HG02610 (cell line): ENCODE results near the gene TEAD2.

Experiments
- ATAC-seq: cut with Tn5 transposase; IDR thresholded peaks from one replicate; pipeline ENCODE4 v1.9.1; 2021; ENCODE audit warnings: mild to moderate bottlenecking, moderate library complexity; ENCODE audit not compliant: unreplicated experiment

TEAD2 gene

GRCh38 chr19:49362048-49362928, at the start of gene TEAD2:
Gene TEAD2 (minus strand): TSS chr19:49362416. CDS start chr19:49360075, 2,341 bp downstream.
- no peak for ATAC-seq

GRCh38 chr19:49411681-49412326, 49.6 kb upstream of the TEAD2 start:
- no peak for ATAC-seq

DNA sequence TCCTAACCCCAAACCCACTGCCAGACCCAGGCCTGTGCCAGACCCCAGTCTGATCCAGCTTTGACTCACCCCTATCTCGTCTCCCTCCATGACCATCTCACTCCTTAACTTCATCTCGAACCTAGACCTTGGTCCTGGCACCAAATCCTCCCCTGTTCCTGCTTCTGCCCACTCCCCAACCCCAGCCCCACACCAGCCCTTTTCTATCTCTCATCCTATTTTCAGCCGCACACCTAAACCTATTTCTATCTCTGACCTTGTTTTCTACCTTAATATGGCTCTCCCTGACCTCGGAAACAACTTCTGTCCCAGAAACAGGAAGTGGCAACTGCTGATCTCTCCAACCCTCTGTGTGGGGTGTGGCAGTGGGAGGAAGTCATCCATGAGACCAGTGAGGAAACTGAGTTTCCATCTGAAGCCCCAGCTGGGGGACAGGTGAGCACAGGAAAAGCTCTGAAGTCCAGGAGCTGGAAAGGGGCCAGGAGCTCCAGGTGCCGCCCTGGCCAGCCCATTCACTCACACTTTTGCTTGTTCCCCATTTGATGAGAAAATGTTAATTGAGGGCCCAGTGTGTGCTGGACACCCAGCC, 47.3 kb upstream of the TEAD2 start:
- no peak for ATAC-seq

DNA sequence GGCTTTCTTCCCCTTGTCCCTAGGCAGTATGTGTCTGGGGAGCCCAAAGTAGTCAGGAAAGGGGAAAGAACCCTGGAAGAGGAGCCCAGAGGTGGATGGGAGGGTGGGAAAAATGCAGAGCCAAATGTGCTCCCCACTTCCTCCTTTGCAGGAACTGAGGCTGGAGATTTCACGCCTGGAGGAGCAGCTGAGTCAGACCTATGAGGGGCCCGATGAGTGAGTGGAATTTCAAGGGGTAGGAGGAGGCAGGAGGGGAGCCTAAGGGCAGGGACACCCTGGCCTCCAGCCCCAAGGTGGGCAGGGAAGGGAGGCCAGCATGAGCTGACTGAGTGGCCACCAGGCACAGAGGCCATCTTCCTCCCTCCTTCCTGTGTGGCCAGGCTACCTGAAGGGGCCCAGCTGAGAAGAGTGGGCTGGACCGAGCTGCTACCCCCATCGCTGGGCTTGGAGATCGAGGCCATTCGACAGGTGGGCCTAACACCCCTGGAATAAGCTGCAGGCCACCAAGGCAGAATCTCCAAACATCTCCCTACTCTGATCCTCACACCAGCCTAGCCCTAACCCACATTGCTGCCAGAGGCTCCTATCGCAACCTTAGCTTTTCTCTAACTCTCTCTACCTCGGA, 46.7 kb upstream of the TEAD2 start:
- no peak for ATAC-seq

GRCh38 chr19:49407482-49408015, 45.3 kb upstream of the TEAD2 start:
- no peak for ATAC-seq

GRCh38 chr19:49407079-49407478, 44.9 kb upstream of the TEAD2 start:
- ATAC-seq = no peak

GRCh38 chr19:49403404-49404187, 41.4 kb upstream of the TEAD2 start:
- ATAC-seq = no peak

- ATAC-seq = no peak
Observed at GRCh38 chr19:49400029-49400428, 37.8 kb upstream of the TEAD2 start.

DNA sequence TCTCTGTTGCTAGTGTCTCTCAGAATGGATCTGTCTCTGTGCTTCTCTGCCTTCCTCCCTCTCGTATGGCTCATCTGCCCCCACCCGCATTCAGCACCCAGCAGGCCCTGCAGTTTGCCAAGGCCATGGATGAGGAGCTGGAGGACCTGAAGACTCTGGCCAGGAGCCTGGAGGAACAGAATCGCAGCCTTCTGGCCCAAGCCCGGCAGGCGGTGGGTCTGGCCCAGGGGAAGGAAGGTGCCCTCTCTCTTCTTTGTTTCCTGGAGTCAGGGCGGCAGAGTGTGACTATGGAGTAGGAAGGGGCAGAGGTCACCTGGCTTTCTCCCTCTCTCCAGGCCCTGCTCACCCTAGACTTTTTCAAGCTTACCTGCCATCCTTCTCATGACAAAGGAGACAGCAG, 36.7 kb upstream of the TEAD2 start:
- ATAC-seq = no peak

DNA sequence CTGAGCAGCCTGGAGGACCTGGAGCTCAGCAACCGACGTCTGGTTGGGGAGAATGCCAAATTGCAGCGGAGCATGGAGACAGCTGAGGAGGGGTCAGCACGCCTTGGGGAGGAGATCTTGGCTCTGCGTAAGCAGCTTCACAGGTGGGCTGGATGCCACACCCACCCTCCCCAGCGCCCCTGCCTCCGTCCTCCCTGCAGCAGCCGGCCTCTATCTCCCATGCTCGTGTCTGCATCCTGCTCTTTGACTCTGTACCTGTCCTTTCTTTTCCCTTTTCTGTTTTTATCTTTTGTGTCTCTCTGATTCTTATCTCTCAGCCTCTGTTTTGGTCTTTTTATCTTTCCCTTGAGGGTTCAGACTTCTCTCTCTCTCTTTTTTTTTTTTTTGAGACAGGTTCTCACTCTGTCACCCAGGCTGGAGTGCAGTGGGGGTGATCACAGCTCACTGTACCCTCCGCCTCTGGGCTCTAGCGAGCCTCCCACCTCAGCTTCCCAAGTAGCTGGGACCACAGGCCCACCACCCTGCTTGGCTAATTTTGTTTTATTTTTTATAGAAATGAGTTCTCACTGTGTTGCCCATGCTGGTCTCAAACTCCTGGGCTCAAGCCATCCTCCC, 35.9 kb upstream of the TEAD2 start:
- ATAC-seq = no peak

DNA sequence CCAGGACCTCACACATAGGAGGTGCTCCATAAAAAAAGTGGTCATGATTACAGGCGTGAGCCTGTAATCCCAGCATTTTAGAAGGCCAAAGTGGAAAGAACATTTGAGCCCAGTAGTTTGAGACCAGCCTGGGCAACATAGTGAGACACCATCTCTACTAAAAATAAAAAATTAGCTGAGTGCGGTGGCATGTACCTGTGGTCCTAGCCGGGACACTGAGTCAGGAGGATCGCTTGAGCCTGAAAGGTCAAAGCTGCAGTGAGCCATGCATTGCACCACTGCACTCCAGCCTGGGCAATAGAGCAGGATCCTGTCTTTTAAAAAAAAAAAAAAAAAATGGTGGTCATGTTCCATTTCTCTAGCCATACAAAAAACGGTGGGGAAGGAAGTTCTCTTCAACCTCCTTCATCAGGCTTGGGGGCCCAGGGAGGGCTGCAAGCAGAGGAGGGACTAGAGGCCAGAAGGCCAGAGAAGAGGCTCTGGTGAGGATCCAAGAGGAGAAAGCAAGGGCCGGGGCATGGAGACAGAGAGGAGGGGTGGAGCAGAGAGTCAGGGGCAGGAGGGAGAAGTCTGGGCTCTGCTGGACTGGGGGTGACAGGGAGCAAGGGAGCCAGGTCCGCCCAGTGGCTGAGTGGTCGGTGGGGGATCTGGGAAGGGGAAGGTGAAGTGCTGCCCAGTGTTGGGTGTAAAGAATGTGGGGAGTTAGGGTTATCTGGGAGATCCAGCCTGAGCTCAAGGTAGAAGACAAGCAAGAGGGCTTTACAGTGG, 34.7 kb upstream of the TEAD2 start:
- no peak for ATAC-seq

DNA sequence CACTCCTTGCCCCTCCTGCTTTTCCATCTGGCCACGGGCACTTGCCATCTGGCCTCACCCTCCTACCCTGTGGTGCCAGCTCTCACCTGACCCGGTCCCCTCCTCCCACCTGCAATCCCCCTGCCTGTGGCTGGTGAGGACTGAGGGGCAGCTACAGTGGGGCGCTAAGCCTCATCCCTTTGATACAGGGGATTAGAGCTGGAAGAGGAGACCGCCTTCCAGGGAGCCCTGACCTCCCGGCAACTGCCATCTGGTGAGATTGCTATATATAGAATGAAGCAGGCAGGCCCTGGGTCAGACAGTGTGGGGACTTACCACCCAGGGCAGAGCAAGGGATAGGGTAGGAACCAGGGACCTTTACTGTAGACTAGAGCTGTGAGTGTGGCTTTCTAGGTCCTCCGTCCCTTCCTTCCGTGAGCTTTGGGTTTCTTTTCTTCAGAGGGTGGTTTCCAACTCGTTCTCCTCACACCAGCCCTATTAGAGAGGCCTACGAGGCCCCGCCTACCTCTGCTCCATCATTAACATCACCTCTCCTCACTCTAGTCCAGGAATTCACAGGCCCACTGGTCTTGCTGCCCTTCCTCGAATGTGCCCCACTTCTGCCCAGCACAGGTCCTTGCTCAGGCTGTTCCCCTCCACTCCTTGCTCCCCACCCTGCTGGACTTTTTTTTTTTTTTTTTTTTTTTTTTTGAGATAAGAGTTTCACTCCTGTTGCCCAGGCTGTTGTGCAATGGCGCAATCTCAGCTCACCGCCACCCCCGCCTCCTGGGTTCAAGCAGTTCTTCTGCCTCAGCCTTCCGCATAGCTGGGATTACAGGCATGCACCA, 33.6 kb upstream of the TEAD2 start:
- ATAC-seq = no peak

DNA sequence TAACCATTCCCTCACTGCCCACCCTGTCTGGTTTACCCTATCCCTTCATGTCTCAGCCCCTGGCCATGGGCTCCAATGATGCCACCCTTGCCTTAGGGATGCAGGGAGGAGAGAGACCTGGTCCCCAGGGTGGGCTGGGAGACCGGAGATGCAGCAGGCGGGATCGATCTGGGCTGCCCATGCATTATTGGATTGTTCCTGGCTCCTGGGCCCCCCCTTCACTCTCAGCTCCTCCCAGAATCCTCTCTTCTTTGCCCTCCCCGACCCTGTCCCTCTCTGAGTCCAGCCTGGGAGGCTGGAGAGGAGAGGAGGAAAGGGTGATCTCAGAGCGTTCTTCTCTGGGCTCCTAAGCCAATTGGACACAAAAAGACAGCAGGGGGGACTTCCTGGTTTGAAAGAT, 31.7 kb upstream of the TEAD2 start:
- no peak for ATAC-seq

DNA sequence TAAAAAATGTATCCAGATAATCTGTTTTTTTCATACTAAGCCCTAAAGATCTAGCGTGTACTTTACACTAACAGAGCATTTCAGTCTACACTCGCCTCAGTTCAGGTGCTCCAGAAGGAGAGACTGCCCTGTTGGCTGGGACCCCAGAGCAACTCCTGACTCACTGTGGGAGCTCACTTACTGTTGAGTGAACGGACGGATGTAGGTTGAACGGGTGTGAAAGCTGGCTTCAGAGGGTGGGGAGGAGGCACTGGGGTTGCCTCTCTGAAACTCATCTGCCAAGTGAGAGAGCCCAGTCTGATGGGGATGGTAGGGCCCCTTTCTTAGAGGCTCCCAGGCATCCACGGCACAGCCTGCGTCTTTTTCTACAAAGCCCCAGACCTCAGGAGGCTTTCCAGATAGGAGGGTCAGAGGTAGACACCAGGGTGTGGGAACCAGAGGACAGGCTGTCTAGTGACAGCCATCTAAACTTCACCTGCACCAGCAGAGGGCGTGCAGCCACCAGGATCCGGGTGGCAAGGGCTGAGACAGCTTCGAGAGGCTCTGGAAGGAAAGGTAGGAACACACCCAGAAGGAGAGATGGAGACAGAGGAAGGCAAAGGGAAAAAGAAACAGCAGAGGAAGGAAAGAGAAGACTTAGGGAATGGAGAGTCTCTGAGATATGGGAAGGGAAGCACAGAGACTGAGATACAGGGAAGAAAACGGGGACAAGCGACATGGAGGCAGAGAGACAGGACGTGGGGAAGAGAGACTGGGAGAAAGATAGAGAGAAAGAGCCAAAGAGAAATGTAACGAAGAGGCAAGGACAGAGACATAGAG, 29.6 kb upstream of the TEAD2 start:
- peak; percentile 62 for ATAC-seq

GRCh38 chr19:49390929-49391359, 28.7 kb upstream of the TEAD2 start:
- no peak for ATAC-seq

DNA sequence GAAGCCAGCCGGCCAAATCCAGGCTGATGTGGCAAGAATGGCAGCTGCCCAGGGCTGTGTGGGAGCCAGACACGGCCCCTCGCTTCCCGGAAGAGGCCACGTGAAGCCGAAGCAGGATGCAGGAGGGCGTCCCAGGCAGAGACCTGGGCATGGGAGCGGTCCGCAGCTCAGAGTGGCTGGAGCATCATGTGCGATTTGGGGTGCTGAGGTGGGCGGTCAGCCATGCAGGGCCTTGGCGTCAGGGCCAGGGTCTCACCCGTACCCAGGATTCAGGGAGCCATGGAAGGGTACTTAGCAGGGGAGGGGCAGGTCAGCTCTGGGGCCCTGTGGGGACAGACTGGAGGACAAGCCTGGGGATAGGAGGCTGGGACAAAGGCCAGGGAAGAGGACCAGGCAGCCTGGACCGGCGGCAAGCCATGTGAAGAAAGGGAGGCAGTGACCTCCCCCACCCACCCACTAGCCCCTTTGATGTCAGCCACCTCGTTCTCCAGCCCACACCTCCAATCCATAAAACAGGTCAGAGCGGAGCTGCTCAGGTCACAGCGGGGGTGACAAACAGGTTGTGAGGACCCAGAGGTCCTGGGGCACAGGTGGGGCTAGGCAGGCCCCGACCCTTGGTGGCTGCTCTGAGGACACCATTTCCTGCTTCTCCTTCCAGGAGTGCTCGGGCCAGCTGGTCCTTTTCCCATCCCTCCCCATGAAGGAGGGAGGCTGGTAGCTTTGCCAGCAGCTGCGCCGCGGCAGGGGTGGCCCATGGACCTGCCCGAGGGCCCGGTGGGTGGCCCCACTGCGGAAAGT, 28.1 kb upstream of the TEAD2 start:
- no peak for ATAC-seq

DNA sequence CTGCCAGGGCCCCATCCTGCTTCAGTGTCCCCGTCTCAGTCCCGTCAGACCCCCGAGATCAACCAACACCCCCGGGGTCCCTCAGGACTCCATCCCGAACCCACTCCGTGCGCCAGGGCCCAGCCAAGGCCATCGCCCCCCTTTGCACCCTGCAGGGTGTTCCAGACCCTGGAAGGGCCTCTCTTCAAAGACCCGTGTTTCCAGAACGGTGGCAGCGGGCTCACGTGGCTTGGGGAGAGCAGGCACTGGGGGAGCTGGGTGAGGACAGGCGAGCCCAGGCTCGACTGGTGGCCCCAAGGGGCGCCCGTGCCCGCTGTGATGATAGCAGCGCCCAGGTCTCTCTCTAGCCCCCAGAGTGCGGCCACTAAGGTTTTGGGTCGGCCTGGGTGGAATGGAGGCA, 27.2 kb upstream of the TEAD2 start:
- ATAC-seq = no peak
